ENCODE data around the gene AVEN.
"Not testable (repeated sequence)": the region's sequence is repeated elsewhere in the genome, so short reads cannot be mapped to it uniquely, and the experiment has no call there.

Gene AVEN

GRCh38 chr15:34038871-34039789 lies at the start of gene AVEN:
AVEN (minus strand) TSS chr15:34039204; CDS start chr15:34039046, 158 bp downstream.
- no peak for DNase-seq (ENCODE audit: low spot score)

GRCh38 chr15:34085746-34086145 lies 46.7 kb upstream of the AVEN start:
- DNase-seq (ENCODE audit: low spot score) = no peak

- no peak for DNase-seq (ENCODE audit: low spot score)
These were observed 45.1 kb upstream of the AVEN start for GRCh38 chr15:34084086-34084485.

GRCh38 chr15:34079904-34080303 lies 40.9 kb upstream of the AVEN start:
- DNase-seq (ENCODE audit: low spot score) = no peak

- no peak for DNase-seq (ENCODE audit: low spot score)
These were observed 39.9 kb upstream of the AVEN start for GRCh38 chr15:34078900-34079299.

GRCh38 chr15:34076785-34077184 lies 37.8 kb upstream of the AVEN start:
- no peak for DNase-seq (ENCODE audit: low spot score)

- no peak for DNase-seq (ENCODE audit: low spot score)
These were observed 31.0 kb upstream of the AVEN start for GRCh38 chr15:34070003-34070402.

GRCh38 chr15:34065941-34066340 lies 26.9 kb upstream of the AVEN start:
- DNase-seq (ENCODE audit: low spot score) = no peak

- no peak for DNase-seq (ENCODE audit: low spot score)
These were observed 26.3 kb upstream of the AVEN start for GRCh38 chr15:34065261-34065660.

GRCh38 chr15:34064438-34064837 lies 25.4 kb upstream of the AVEN start:
- DNase-seq (ENCODE audit: low spot score) = no peak

GRCh38 chr15:34059946-34060345 lies 20.9 kb upstream of the AVEN start:
- no peak for DNase-seq (ENCODE audit: low spot score)

GRCh38 chr15:34059476-34059875 lies 20.5 kb upstream of the AVEN start:
- no peak for DNase-seq (ENCODE audit: low spot score)

GRCh38 chr15:34056911-34057310 lies 17.9 kb upstream of the AVEN start:
- no peak for DNase-seq (ENCODE audit: low spot score)

- DNase-seq (ENCODE audit: low spot score) = no peak
These were observed 17.0 kb upstream of the AVEN start for GRCh38 chr15:34055868-34056595.

- no peak for DNase-seq (ENCODE audit: low spot score)
These were observed 15.2 kb upstream of the AVEN start for GRCh38 chr15:34054081-34054707.

- DNase-seq (ENCODE audit: low spot score) = not testable (repeated sequence)
These were observed 11.4 kb upstream of the AVEN start for GRCh38 chr15:34050385-34050784.

- no peak for DNase-seq (ENCODE audit: low spot score)
These were observed 10.1 kb upstream of the AVEN start for GRCh38 chr15:34049112-34049511.

- DNase-seq (ENCODE audit: low spot score) = no peak
These were observed 9.1 kb upstream of the AVEN start for GRCh38 chr15:34047893-34048775.

GRCh38 chr15:34046471-34047145 lies 7.6 kb upstream of the AVEN start:
- no peak for DNase-seq (ENCODE audit: low spot score)

- no peak for DNase-seq (ENCODE audit: low spot score)
These were observed 4.8 kb upstream of the AVEN start for GRCh38 chr15:34043813-34044212.

GRCh38 chr15:34043391-34043790 lies 4.4 kb upstream of the AVEN start:
- no peak for DNase-seq (ENCODE audit: low spot score)

Data from hematopoietic multipotent progenitor cell treated with erythropoietin and hydrocortisone succinate and interleukin-3 and kit ligand, for 17 days (in vitro differentiated cells).